ENCODE measurements around the gene FAM13A. TPM values are rescaled to one million over a fixed set of nuclear protein-coding genes. Genes with fewer than 3 reads are reported as not detected.

Gene FAM13A
- total and polyA plus RNA-seq, 2 of the 8 experiments (the other 6 are each of a cell fraction or from before 2014, with no cell fraction given), result 7.1 to 16.5 TPM

- Histone ChIP-seq H4K5ac (ENCODE audit: insufficient read length, low read depth, low read length) (no peak overlapping the region), H2BK20ac (ENCODE audit: low read length) (no peak overlapping the region), H3K36me3 (ENCODE audit: control insufficient read depth in 2 of 4, insufficient read depth in 4 of 4, low read length in 3 of 4) (peaks cover 0 to 3% (median 0%) of the 10 kb centered on the region in 4 experiments; a peak in 1 of 8 replicates), H3K9me3 (ENCODE audit: insufficient read depth in 2 of 2, low read depth in 1 of 2, low read length in 1 of 2) (peaks cover 3 to 5% of the 10 kb centered on the region in 2 experiments; a peak in 2 of 4 replicates), H3K23ac (ENCODE audit: insufficient read length) (no peak overlapping the region), H4K91ac (replicated peaks; ENCODE audit: insufficient read length, low read length) (no peak overlapping the region), H3K27ac (ENCODE audit: low read depth, low read length) (no peak overlapping the region), H3K4me1 (replicated peaks in 1 of 4; ENCODE audit: control insufficient read depth in 3 of 4, insufficient read depth in 4 of 4, low read length in 3 of 4) (no peaks in the 10 kb centered on the region), H4K20me1 (replicated peaks in 1 of 2; ENCODE audit: control insufficient read depth in 1 of 2, insufficient read depth in 2 of 2, low read length in 2 of 2) (no peaks in the 10 kb centered on the region), H2BK15ac (ENCODE audit: low read length) (no peak overlapping the region), H3K23me2 (ENCODE audit: low read depth, low read length) (no peaks in the 10 kb centered on the region), H3K4ac (replicated peaks; ENCODE audit: insufficient read length, low read depth, low read length) (no peak overlapping the region), H2BK120ac (replicated peaks; ENCODE audit: low read depth, low read length) (no peak overlapping the region), H3K4me3 (ENCODE audit: extremely low read depth in 1 of 4, insufficient read depth in 2 of 4, low read depth in 3 of 4, low read length in 4 of 4) (no peak overlapping the region), H4K8ac (ENCODE audit: extremely low read depth, insufficient read depth, low read length) (no peak overlapping the region), H3K14ac (ENCODE audit: insufficient read length) (no peak overlapping the region), H3K56ac (replicated peaks; ENCODE audit: insufficient read length, low read depth, low read length) (no peak overlapping the region), H3K4me2 (ENCODE audit: insufficient read depth in 1 of 2, low read depth in 2 of 2, low read length in 2 of 2) (no peak overlapping the region), H3K9ac (replicated peaks in 1 of 4; ENCODE audit: extremely low read depth in 1 of 4, low read depth in 3 of 4, low read length in 3 of 4) (no peak overlapping the region), H3K18ac (ENCODE audit: extremely low read depth, low read length) (no peak overlapping the region), H3K79me2 (ENCODE audit: control insufficient read depth in 1 of 2, insufficient read depth in 2 of 2, low read length in 2 of 2) (no peaks in the 10 kb centered on the region), H3K27me3 (replicated peaks in 1 of 4; ENCODE audit: control insufficient read depth in 3 of 4, extremely low read depth in 1 of 4, insufficient read depth in 3 of 4, low read length in 3 of 4) (no peaks in the 10 kb centered on the region), H3K79me1 (ENCODE audit: low read depth, low read length) (no peaks in the 10 kb centered on the region), H2BK12ac (ENCODE audit: low read depth, low read length) (no peak overlapping the region), H2BK5ac (ENCODE audit: low read depth, low read length) (no peak overlapping the region), H2AFZ (ENCODE audit: low read length) (no peak overlapping the region), H2AK5ac (ENCODE audit: low read depth, low read length) (no peak overlapping the region)
- FAIRE-seq (no peak), DNase-seq (ENCODE audit: low read depth in 1 of 2, low spot score in 2 of 2) (no peak)
- POLR2A ChIA-PET (ENCODE audit: partially characterized antibody), result no interaction called here
- WGBS, 2 experiments (ENCODE audit: extremely low coverage in 1 of 2, insufficient coverage in 1 of 2, insufficient read length in 1 of 2, insufficient replicate concordance in 2 of 2, low coverage in 1 of 2, low lambda C conversion rate in 2 of 2, missing lambda C conversion rate in 1 of 2), result 79 to 100% methylated on average over 1 of the region's 1 CpG
- CTCF ChIA-PET (ENCODE audit: partially characterized antibody), result no interaction called here
- no peak for TF ChIP-seq RAD21 (IDR thresholded peaks at IDR 0.05 in 1 of 2, conservative IDR thresholded peaks at IDR 0.05 in 1 of 2; ENCODE audit: low read depth in 2 of 2, low read length in 2 of 2)
- no peak for TF ChIP-seq HDAC6 (IDR thresholded peaks at IDR 0.05; ENCODE audit: low read depth, low read length)
- TF ChIP-seq SIX5 (IDR thresholded peaks at IDR 0.05; ENCODE audit: low read depth, low read length), result no peak
- no peak for TF ChIP-seq BACH1 (IDR thresholded peaks at IDR 0.05; ENCODE audit: low read length)
Measured at GRCh38 chr4:88719381-88719780, 337.6 kb downstream of the FAM13A start.

All from H1 (cell line).